IPS DF 19.7 (cell line): ENCODE results near the gene PWP2.
"Not testable (repeated sequence)": the region's sequence is repeated elsewhere in the genome, so short reads cannot be mapped to it uniquely, and the experiment has no call there.

ENCODE experiments used
- DNase-seq: peaks from one replicate; pipeline ENCODE4 v3.0.0-alpha.2; 2013; ENCODE audit warnings: low read depth, low spot score

The PWP2 gene

GRCh38 chr21:44107026-44107501 is at the start of gene PWP2:
PWP2 (plus strand) TSS chr21:44107399; CDS start chr21:44107417, 18 bp downstream.
- not testable (repeated sequence) for DNase-seq

- no peak for DNase-seq
Observed at GRCh38 chr21:44057960-44058651, 49.1 kb upstream of the PWP2 start.

DNA sequence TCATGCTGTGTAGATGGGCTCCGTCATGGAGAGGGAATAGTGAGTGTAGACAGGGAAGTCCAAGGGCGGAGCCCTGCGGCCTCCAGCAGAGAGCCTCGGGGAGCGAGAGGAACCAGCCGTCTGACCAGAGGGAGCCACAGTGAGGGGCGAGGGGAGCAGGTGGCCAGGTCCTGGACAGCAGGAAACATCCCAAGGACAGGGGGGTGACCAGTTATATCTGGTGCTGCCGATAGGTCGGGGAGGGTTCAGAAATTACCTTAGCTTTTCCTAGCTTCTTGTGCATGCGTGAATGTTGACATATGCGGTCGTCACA is 48.6 kb upstream of the PWP2 start:
- DNase-seq = no peak

DNA sequence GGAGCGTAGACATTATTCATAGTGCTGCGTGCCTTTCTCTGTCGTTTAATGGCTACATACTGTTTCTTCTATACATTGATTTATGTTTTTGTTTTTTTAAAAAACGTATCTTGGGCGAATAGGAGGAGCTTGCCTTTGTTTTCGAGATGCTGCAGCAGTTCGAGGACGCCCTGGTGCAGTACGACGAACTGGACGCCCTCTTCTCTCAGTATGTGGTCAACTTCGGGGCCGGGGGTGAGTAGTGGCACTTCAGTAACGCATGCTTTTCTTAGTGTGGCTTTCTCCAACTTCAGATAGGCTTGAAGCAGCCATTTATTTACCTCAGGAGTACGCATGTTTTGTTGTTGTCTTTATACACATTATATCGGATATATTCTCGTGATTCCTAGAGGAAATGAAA is 48.2 kb upstream of the PWP2 start:
- DNase-seq = no peak

- DNase-seq = no peak
Observed at GRCh38 chr21:44059710-44060109, 47.5 kb upstream of the PWP2 start.

DNA sequence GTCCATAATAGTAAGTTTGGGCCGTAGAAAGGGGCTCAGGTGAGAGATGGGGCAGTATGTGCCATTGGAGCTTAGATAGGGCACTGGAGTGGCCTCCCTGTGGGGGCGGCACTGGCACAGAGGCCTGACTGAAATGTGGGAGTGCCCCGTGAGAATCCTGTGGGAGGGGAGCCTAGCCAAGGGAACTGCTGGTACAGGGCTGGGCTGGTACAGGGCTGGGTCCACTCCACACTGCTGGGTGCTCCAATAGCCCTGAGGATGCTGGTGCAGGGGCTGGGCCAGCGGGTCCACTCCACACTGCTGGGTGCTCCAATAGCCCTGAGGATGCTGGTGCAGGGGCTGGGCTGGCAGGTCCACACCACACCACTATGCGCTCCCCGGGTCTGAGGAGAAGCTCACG is 44.8 kb upstream of the PWP2 start:
- DNase-seq = no peak

GRCh38 chr21:44063151-44063912 is 43.9 kb upstream of the PWP2 start:
- no peak for DNase-seq

- DNase-seq = no peak
Observed at GRCh38 chr21:44064852-44065403, 42.3 kb upstream of the PWP2 start.

DNA sequence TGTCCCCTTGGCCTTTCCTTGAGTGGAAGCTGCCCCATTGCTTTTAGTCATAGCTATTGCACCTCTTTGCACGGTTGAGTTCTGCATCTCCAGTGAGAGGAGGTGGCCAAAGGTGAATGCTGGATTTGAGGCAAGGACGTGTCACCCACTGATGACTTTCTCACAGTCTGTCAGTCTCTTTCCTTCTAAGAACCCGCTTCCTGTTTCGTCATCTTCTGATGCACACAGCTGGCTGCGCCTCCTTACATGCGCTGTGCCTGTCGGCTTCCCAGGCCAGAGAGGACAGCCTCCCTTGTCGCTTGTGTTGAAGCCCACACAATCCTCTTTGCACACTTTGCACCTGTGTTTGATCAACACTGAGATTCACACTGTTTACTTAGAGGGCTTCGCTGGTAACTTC is 41.8 kb upstream of the PWP2 start:
- no peak for DNase-seq

- no peak for DNase-seq
Observed at GRCh38 chr21:44066116-44066515, 41.1 kb upstream of the PWP2 start.

- DNase-seq = no peak
Observed at GRCh38 chr21:44067011-44067839, 40.0 kb upstream of the PWP2 start.

GRCh38 chr21:44070391-44070790 is 36.8 kb upstream of the PWP2 start:
- DNase-seq = no peak

DNA sequence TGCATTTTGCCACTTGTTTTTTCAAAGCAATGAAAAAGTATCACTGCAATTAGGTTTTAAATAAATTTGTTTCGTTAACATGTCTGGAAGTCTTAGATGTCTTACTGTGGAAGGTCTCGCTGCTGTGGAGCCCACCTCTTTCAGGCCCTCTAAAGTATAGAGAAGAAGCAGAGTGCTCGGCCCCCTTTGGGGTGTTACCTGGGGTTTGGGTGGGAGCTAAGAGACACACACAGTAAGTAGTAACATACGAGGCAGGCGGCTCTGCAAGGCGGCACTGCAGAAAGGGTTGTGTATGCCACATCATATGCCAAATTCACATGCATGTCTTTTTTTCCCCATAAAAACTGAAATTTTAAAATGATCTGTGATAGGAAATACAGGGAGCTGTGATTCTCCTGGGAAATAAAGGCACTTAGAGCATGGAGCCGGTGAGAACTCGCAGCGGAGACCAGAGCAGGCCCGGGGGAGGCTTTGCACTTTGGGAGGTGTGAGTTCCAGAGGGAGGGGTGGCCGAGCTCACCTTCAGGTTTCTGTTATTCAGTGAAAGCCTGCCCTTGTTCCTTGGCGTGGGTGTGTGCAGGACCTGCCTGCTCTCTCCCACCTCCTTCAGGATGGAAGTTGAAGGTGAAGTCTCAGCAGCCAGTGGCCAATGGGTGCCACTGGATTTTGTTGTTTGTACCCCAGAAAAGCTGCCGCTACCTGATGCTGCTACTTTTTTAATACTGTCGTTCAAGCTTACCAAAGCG is 35.7 kb upstream of the PWP2 start:
- no peak for DNase-seq

DNA sequence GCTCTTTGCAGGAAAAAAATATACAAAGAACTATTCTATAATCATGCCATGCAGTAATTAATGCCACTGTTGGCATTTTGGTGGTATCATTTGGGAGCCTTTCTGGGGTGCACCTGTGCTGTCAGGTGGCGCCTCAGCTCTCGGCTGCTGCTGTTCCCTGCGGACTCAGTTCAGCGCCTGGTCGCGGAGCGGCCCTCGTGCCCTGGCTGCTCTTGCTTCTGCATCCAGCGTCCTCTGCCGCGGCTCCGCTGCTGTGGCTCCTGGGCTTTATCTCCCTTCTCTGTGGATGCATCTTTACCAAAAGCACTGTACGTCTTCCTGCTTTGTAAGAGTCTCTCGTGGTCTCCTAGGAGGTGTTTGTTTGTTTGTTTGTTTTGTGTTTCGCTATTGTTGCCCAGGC is 35.1 kb upstream of the PWP2 start:
- DNase-seq = no peak

GRCh38 chr21:44074315-44074958 is 32.8 kb upstream of the PWP2 start:
- no peak for DNase-seq

DNA sequence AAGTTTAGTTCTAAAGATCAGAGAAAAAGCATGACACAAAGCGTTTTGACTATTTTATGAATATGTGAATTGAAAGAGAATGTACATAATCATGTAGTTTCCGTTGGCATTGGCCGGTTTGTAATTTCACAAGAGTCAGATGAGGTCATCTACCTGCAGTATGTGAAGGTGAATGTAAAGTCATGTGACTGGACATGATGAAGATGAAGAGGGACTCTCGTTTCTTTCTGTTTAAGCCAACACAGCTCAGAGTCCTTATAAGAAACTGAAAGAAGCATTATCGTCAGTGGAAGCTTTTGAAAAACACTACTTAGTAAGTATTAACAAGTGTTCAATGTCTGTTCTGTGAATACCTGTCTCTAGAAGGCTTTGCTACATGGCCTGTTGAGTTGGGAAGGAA is 30.9 kb upstream of the PWP2 start:
- no peak for DNase-seq

GRCh38 chr21:44078411-44078981 is 28.7 kb upstream of the PWP2 start:
- peak; percentile 15 for DNase-seq

DNA sequence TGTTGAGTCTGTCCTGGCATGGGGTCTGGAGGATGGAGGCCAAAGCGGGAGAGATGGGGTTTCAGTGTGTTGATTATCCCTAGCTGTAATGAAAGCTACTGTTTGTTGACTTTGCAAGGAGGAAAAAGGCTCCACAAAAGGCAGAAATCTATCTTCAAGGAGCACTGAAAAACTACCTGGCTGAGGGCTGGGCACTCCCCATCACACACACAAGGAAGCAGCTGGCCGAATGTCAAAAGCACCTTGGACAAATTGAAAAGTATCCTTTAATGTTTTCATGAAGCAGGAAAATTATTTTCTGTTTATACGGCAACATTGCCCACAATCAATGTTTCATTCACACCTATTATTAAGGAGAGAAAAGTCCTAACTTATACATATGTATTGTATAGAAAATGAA is 27.8 kb upstream of the PWP2 start:
- no peak for DNase-seq

DNA sequence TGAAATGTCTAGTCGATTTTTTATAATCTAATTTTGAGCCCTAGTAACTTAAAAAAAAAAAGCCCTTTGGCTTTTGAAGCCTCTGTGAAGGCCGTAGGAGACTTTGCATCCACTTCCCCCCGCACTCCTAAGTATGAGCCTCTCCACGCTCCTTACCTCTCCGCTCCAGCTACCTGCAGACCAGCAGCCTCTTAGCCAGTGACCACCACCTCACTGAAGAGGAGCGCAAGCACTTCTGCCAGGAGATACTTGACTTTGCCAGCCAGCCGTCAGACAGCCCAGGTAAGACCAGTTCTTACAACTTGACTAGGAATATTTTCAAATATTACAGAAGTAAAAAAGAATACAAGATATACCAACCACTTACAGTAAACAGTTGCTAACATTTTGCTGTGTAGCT is 27.4 kb upstream of the PWP2 start:
- no peak for DNase-seq

GRCh38 chr21:44082648-44083440 is 24.4 kb upstream of the PWP2 start:
- no peak for DNase-seq
